ENCODE data around the gene NFASC.

Gene NFASC

DNA sequence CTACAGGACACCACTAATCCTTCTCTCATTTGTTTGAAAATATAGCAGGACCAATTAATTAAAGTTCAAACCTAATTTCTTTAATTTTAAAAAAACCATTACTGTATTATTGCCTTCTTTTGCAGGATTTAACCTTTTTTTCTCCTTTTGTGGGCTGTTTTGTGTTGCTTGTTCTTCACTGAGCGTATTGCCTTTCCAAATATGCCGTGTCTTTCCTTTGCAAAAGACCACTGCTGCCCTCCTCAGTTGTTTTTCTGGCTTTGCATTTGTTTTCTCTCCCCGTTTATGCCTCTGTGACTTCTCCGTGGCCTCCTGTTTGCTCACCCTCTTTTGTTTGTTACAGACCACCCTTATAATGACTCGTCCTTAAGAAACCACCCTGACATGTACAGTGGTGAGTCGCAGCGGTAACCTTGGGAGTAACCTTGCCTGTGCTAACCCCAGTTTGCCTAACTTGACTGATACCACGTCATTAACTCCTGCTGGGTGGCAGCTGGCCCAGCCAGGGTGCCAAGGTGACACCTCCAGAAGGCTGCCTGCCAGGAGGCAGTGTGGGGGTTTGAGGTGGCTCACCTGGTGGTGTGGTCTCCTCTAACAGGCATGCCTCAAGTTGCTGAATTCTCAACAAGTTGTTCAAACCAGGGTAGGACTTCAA, 91.2 kb downstream of the NFASC start:
- Histone ChIP-seq H3K4me3 (ENCODE audit: low read length in 2 of 2) (no peak overlapping the region), H3K4me1 (ENCODE audit: control insufficient read depth in 2 of 2, insufficient read depth in 2 of 2, low read length in 2 of 2) (no peaks in the 10 kb centered on the region), H3K27ac (ENCODE audit: low read depth in 2 of 2, low read length in 2 of 2) (no peak overlapping the region), H3K27me3 (ENCODE audit: control insufficient read depth in 2 of 2, insufficient read depth in 2 of 2, low read length in 2 of 2) (no peaks in the 10 kb centered on the region), H3K9me3 (ENCODE audit: control insufficient read depth in 2 of 2, low read length in 2 of 2) (no peaks in the 10 kb centered on the region), H3K9ac (ENCODE audit: low read depth in 1 of 2, low read length in 2 of 2) (no peak overlapping the region), H3K36me3 (ENCODE audit: control insufficient read depth in 2 of 2, insufficient read depth in 2 of 2, low read length in 2 of 2) (no peaks in the 10 kb centered on the region)

- H3K27ac ChIP-seq (ENCODE audit: low read depth in 2 of 2, low read length in 2 of 2) = no peak overlapping the region
Observed at GRCh38 chr1:204962742-204963632, 92.3 kb downstream of the NFASC start.

DNA sequence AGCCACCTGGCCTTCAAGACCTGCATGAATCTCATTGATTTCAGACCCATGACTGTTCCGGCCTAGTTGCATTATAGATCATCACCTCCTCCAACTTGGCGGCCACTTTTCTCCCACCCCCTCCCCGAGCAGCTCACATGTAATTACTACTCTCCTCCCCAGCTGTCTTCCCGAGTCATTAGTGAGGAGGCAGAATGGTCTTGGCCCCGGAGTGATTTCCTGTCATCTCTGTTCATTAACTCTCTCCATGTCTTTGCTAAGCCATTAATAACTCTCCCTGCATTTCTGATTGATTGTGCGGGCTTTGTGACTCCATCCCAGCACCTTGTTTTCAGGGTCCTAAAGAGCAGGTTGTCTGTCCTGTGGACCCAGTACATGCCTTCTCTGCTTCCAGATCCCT, 96.8 kb downstream of the NFASC start:
- Histone ChIP-seq H3K36me3 (ENCODE audit: control insufficient read depth in 2 of 2, insufficient read depth in 2 of 2, low read length in 2 of 2) (no peaks in the 10 kb centered on the region), H3K9me3 (ENCODE audit: control insufficient read depth in 2 of 2, low read length in 2 of 2) (no peaks in the 10 kb centered on the region), H3K27me3 (ENCODE audit: control insufficient read depth in 2 of 2, insufficient read depth in 2 of 2, low read length in 2 of 2) (peaks cover 0 to 3% of the 10 kb centered on the region in 2 donors), H3K9ac (ENCODE audit: low read depth in 1 of 2, low read length in 2 of 2) (no peak overlapping the region), H3K4me3 (ENCODE audit: low read length in 2 of 2) (no peak overlapping the region), H3K27ac (ENCODE audit: low read depth in 2 of 2, low read length in 2 of 2) (no peak overlapping the region), H3K4me1 (ENCODE audit: control insufficient read depth in 2 of 2, insufficient read depth in 2 of 2, low read length in 2 of 2) (no peaks in the 10 kb centered on the region)

More at GRCh38 chr1:204962742-204963632, 92.3 kb downstream of the NFASC start:
- Histone ChIP-seq H3K4me1 (ENCODE audit: control insufficient read depth in 2 of 2, insufficient read depth in 2 of 2, low read length in 2 of 2) (no peaks in the 10 kb centered on the region), H3K27me3 (ENCODE audit: control insufficient read depth in 2 of 2, insufficient read depth in 2 of 2, low read length in 2 of 2) (no peaks in the 10 kb centered on the region), H3K9me3 (ENCODE audit: control insufficient read depth in 2 of 2, low read length in 2 of 2) (no peaks in the 10 kb centered on the region), H3K4me3 (ENCODE audit: low read length in 2 of 2) (no peak overlapping the region), H3K36me3 (ENCODE audit: control insufficient read depth in 2 of 2, insufficient read depth in 2 of 2, low read length in 2 of 2) (no peaks in the 10 kb centered on the region), H3K9ac (ENCODE audit: low read depth in 1 of 2, low read length in 2 of 2) (no peak overlapping the region)

DNA sequence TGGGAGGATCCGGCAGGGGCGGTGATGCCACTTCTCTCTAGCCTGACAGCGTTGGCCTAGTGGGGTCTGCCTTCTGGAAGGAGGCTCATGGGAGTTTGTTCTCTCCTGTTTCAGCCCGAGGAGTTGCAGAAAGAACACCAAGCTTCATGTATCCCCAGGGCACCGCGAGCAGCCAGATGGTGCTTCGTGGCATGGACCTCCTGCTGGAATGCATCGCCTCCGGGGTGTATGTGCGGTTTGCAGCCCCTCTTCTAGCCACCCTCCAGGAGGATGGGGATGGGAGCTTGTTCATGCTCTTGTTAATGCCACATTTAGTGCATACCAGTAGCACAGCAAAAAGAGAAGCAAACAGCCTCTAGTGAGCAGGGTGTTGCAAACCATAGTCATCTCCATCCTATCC, 97.5 kb downstream of the NFASC start:
- Histone ChIP-seq H3K4me3 (ENCODE audit: low read length in 2 of 2) (no peak overlapping the region), H3K9me3 (ENCODE audit: control insufficient read depth in 2 of 2, low read length in 2 of 2) (no peaks in the 10 kb centered on the region), H3K27ac (ENCODE audit: low read depth in 2 of 2, low read length in 2 of 2) (no peak overlapping the region), H3K4me1 (ENCODE audit: control insufficient read depth in 2 of 2, insufficient read depth in 2 of 2, low read length in 2 of 2) (no peaks in the 10 kb centered on the region), H3K27me3 (ENCODE audit: control insufficient read depth in 2 of 2, insufficient read depth in 2 of 2, low read length in 2 of 2) (peaks cover 0 to 3% of the 10 kb centered on the region in 2 donors), H3K9ac (ENCODE audit: low read depth in 1 of 2, low read length in 2 of 2) (no peak overlapping the region), H3K36me3 (ENCODE audit: control insufficient read depth in 2 of 2, insufficient read depth in 2 of 2, low read length in 2 of 2) (no peaks in the 10 kb centered on the region)

DNA sequence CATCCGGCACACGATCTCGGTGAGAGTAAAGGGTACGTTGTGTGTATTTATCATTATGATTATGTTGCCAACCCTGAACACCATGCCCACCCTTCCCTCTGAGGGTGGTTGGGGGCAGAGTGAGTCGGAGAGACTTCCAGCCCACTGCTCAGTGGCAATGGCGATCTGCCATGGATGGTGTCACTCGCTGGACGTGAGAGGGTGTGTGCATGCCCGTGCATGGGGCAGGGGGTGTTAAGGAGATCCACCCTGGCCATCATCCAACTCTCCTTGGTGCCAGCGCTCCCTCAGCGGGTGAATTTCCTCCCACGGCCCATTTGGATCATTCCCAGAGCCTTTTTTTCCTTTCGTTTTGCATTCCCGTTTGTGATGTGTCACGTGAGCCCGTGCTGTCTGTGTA, 98.3 kb downstream of the NFASC start:
- Histone ChIP-seq H3K4me3 (ENCODE audit: low read length in 2 of 2) (no peak overlapping the region), H3K27ac (ENCODE audit: low read depth in 2 of 2, low read length in 2 of 2) (no peak overlapping the region), H3K9me3 (ENCODE audit: control insufficient read depth in 2 of 2, low read length in 2 of 2) (no peaks in the 10 kb centered on the region), H3K27me3 (ENCODE audit: control insufficient read depth in 2 of 2, insufficient read depth in 2 of 2, low read length in 2 of 2) (peaks cover 0 to 5% of the 10 kb centered on the region in 2 donors), H3K9ac (ENCODE audit: low read depth in 1 of 2, low read length in 2 of 2) (no peak overlapping the region), H3K4me1 (ENCODE audit: control insufficient read depth in 2 of 2, insufficient read depth in 2 of 2, low read length in 2 of 2) (no peaks in the 10 kb centered on the region), H3K36me3 (ENCODE audit: control insufficient read depth in 2 of 2, insufficient read depth in 2 of 2, low read length in 2 of 2) (no peaks in the 10 kb centered on the region)

GRCh38 chr1:204970937-204971336, 100.3 kb downstream of the NFASC start:
- H3K27me3 ChIP-seq (ENCODE audit: control insufficient read depth in 2 of 2, insufficient read depth in 2 of 2, low read length in 2 of 2) = peaks cover 0 to 5% of the 10 kb centered on the region in 2 donors
- no peaks in the 10 kb centered on the region for H3K36me3 ChIP-seq (ENCODE audit: control insufficient read depth in 2 of 2, insufficient read depth in 2 of 2, low read length in 2 of 2)
- no peak overlapping the region for H3K4me3 ChIP-seq (ENCODE audit: low read length in 2 of 2)
- H3K4me1 ChIP-seq (ENCODE audit: control insufficient read depth in 2 of 2, insufficient read depth in 2 of 2, low read length in 2 of 2) = no peaks in the 10 kb centered on the region
- no peaks in the 10 kb centered on the region for H3K9me3 ChIP-seq (ENCODE audit: control insufficient read depth in 2 of 2, low read length in 2 of 2)
- no peak overlapping the region for H3K9ac ChIP-seq (ENCODE audit: low read depth in 1 of 2, low read length in 2 of 2)
- no peak overlapping the region for H3K27ac ChIP-seq (ENCODE audit: low read depth in 2 of 2, low read length in 2 of 2)

DNA sequence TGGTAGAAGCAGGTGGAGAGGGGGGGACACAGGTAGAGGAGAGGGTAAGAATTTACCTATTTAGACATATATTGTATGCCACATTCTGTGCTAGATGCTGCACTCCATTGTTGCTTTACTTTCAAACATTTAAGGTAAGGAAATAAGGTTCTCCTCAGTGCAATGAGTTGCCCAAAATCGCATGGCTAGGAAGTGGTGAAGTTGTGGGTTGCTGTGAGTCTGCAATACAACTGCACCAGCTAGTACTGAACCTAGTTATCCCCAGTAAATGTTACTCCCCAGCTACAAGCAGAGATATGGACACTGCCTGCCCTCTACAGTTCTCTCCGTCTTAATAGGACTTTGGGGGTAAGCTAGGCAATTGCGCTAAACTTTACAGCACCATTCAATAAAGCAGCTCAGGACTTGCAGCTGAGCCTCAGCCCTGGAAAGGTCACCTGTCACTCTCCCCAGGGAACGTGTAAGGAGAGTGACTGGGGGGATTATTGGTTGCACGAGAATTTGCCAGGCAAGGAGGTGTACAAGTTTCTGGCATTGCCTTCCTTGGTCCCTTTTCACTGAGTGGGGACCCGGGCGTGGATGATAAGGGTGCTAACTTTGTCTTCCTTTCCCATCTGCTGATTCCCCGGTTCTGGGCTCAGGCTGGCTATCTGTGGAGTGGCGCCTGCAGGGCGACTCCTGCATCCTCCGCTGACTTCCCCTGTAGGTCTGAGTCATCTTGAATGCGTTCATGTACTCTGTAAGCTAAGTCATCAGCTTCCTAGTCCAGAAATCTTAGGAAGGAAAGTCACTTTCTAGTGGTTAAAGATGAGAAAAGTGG, 101.1 kb downstream of the NFASC start:
- Histone ChIP-seq H3K36me3 (ENCODE audit: control insufficient read depth in 2 of 2, insufficient read depth in 2 of 2, low read length in 2 of 2) (no peaks in the 10 kb centered on the region), H3K9ac (ENCODE audit: low read depth in 1 of 2, low read length in 2 of 2) (no peak overlapping the region), H3K4me1 (ENCODE audit: control insufficient read depth in 2 of 2, insufficient read depth in 2 of 2, low read length in 2 of 2) (no peaks in the 10 kb centered on the region), H3K4me3 (ENCODE audit: low read length in 2 of 2) (no peak overlapping the region), H3K9me3 (ENCODE audit: control insufficient read depth in 2 of 2, low read length in 2 of 2) (no peaks in the 10 kb centered on the region), H3K27ac (ENCODE audit: low read depth in 2 of 2, low read length in 2 of 2) (no peak overlapping the region), H3K27me3 (ENCODE audit: control insufficient read depth in 2 of 2, insufficient read depth in 2 of 2, low read length in 2 of 2) (peaks cover 0 to 5% of the 10 kb centered on the region in 2 donors)

GRCh38 chr1:204972426-204972825, 101.8 kb downstream of the NFASC start:
- Histone ChIP-seq H3K4me1 (ENCODE audit: control insufficient read depth in 2 of 2, insufficient read depth in 2 of 2, low read length in 2 of 2) (no peaks in the 10 kb centered on the region), H3K27me3 (ENCODE audit: control insufficient read depth in 2 of 2, insufficient read depth in 2 of 2, low read length in 2 of 2) (peaks cover 0 to 5% of the 10 kb centered on the region in 2 donors), H3K4me3 (ENCODE audit: low read length in 2 of 2) (no peak overlapping the region), H3K9ac (ENCODE audit: low read depth in 1 of 2, low read length in 2 of 2) (no peak overlapping the region), H3K36me3 (ENCODE audit: control insufficient read depth in 2 of 2, insufficient read depth in 2 of 2, low read length in 2 of 2) (no peaks in the 10 kb centered on the region), H3K27ac (ENCODE audit: low read depth in 2 of 2, low read length in 2 of 2) (no peak overlapping the region), H3K9me3 (ENCODE audit: control insufficient read depth in 2 of 2, low read length in 2 of 2) (no peaks in the 10 kb centered on the region)

DNA sequence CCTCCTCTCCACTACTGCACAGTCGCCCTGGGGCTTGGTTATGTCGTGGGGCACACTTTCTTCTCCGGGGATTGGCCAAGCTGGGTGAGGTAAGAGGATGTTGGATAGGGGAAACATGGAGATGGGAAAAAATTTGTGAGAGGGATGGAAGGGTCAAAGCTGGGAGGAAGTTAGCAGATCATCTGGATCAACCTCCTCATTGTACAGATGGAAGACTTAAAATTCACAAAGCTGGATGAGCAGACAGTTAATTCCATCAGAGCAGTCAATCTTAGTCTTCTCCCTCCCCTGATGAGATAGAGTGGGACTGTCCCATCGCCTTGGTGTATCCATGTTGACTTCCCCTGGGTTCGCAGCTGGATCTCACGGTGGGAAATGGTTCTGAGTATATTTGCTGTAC, 102.8 kb downstream of the NFASC start:
- Histone ChIP-seq H3K4me3 (ENCODE audit: low read length in 2 of 2) (no peak overlapping the region), H3K9ac (ENCODE audit: low read depth in 1 of 2, low read length in 2 of 2) (no peak overlapping the region), H3K9me3 (ENCODE audit: control insufficient read depth in 2 of 2, low read length in 2 of 2) (no peaks in the 10 kb centered on the region), H3K4me1 (ENCODE audit: control insufficient read depth in 2 of 2, insufficient read depth in 2 of 2, low read length in 2 of 2) (no peaks in the 10 kb centered on the region), H3K27ac (ENCODE audit: low read depth in 2 of 2, low read length in 2 of 2) (no peak overlapping the region), H3K36me3 (ENCODE audit: control insufficient read depth in 2 of 2, insufficient read depth in 2 of 2, low read length in 2 of 2) (peaks cover 0 to 2% of the 10 kb centered on the region in 2 donors), H3K27me3 (ENCODE audit: control insufficient read depth in 2 of 2, insufficient read depth in 2 of 2, low read length in 2 of 2) (peaks cover 0 to 5% of the 10 kb centered on the region in 2 donors)

- H3K36me3 ChIP-seq (ENCODE audit: control insufficient read depth in 2 of 2, insufficient read depth in 2 of 2, low read length in 2 of 2) = peaks cover 0 to 2% of the 10 kb centered on the region in 2 donors
- H3K27ac ChIP-seq (ENCODE audit: low read depth in 2 of 2, low read length in 2 of 2) = no peak overlapping the region
- no peak overlapping the region for H3K4me3 ChIP-seq (ENCODE audit: low read length in 2 of 2)
- H3K27me3 ChIP-seq (ENCODE audit: control insufficient read depth in 2 of 2, insufficient read depth in 2 of 2, low read length in 2 of 2) = peaks cover 0 to 5% of the 10 kb centered on the region in 2 donors
- H3K9me3 ChIP-seq (ENCODE audit: control insufficient read depth in 2 of 2, low read length in 2 of 2) = no peaks in the 10 kb centered on the region
- H3K9ac ChIP-seq (ENCODE audit: low read depth in 1 of 2, low read length in 2 of 2) = no peak overlapping the region
- no peaks in the 10 kb centered on the region for H3K4me1 ChIP-seq (ENCODE audit: control insufficient read depth in 2 of 2, insufficient read depth in 2 of 2, low read length in 2 of 2)
Observed at GRCh38 chr1:204974327-204974726, 103.7 kb downstream of the NFASC start.
